AG10803 (cell line): ENCODE data around the gene ZNF738.

Experiments used
- DNase-seq: peaks from one replicate; pipeline ENCODE4 v3.0.0; 2010; ENCODE audit warnings: low read depth
- H3K4me3 ChIP-seq: 2 replicates; pipeline ENCODE4 v1.5.1; 2011; ENCODE audit warnings: mild to moderate bottlenecking, low read length, control low read depth
- TF ChIP-seq, protein P1 (sequence below): conservative IDR thresholded peaks from 2 replicates; pipeline ENCODE4 v1.5.1; 2011; ENCODE audit warnings: mild to moderate bottlenecking, low read length, control low read depth, inconsistent platforms

ZNF738 gene

DNA sequence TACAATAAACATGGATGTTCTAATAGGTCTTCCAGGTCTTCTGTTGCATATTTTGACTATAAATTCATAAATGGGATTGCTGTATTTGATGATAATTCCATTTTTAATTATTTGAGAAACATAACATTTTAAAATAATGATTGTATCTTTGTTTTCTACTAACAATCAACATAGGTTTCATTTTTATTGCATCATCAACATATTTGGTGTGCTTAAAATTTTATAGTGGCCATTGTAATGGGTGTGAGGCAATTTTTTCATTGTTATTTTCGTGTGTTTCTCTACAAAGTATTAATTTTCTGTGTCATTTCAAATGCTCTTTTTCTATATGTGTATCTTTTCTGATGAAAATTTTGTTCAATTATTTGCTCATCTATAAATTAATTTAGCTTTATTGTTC is 51.4 kb downstream of the ZNF738 start:
- TF ChIP-seq, protein P1, sequence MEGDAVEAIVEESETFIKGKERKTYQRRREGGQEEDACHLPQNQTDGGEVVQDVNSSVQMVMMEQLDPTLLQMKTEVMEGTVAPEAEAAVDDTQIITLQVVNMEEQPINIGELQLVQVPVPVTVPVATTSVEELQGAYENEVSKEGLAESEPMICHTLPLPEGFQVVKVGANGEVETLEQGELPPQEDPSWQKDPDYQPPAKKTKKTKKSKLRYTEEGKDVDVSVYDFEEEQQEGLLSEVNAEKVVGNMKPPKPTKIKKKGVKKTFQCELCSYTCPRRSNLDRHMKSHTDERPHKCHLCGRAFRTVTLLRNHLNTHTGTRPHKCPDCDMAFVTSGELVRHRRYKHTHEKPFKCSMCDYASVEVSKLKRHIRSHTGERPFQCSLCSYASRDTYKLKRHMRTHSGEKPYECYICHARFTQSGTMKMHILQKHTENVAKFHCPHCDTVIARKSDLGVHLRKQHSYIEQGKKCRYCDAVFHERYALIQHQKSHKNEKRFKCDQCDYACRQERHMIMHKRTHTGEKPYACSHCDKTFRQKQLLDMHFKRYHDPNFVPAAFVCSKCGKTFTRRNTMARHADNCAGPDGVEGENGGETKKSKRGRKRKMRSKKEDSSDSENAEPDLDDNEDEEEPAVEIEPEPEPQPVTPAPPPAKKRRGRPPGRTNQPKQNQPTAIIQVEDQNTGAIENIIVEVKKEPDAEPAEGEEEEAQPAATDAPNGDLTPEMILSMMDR: no peak
- no peak overlapping the region for H3K4me3 ChIP-seq

DNA sequence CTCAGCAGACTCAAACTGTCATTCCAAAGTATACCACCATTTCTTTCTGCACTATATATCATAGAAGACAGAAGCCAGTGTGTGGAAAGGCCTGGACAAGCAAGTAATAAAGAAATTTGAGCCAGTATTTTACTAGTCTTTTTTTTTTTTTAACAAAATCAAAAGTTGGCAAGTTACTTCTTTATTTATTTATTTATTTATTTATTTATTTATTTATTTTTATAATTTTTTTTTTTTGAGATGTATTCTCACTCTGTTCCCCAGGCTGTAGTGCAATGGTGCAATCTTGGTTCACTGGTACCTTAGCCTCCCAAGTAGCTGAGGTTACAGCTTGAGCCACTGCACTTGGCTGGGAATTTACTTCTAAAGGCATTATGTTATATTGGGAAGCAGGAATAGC is 63.4 kb downstream of the ZNF738 start:
- no peak overlapping the region for H3K4me3 ChIP-seq
- no peak for DNase-seq
- TF ChIP-seq, protein P1: no peak

More for the DNA sequence above, 51.4 kb downstream of the ZNF738 start:
- DNase-seq: no peak

DNA sequence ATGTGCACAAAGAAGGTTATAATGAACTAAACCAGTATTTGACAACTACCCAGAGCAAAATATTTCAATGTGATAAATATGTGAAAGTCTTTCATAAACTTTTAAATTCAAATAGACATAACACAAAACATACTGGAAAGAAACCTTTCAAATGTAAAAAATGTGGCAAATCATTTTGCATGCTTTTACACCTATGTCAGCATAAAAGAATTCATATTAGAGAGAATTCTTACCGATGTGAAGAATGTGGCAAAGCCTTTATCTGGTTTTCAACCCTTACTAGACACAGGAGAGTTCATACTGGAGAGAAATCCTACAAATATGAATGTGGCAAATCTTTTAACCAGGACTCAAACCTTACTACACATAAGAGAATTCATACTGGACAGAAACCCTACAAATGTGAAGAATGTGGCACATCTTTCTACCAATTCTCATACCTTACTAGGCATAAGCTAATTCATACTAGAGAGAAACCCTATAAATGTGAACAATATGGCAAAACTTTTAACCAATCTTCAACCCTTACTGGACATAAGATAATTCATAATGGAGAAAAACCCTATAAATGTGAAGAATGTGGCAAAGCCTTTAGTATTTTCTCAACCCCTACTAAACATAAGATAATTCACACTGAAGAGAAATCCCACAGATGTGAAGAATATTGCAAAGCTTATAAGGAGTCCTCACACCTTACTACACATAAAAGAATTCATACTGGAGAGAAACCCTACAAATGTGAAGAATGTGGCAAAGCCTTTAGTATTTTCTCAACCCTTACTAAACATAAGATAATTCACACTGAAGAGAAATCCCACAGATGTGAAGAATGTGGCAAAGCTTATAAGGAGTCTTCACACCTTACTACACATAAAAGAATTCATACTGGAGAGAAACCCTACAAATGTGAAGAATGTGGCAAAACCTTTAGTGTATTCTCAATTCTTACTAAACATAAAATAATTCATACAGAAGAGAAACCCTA is 64.5 kb downstream of the ZNF738 start:
- DNase-seq: no peak
- H3K4me3 ChIP-seq: no peak overlapping the region
- TF ChIP-seq, protein P1: no peak
